ENCODE measurements around the gene HACL1. TPM values are rescaled to one million over a fixed set of nuclear protein-coding genes. Genes with fewer than 3 reads are reported as not detected.

The HACL1 gene
- total RNA-seq, 2 donors from 2014 or later, result 12.3 to 13.2 TPM

- Histone ChIP-seq H3K4me3 (no peak overlapping the region), H3K27ac (no peak overlapping the region), H3K9me3 (no peaks in the 10 kb centered on the region), H3K27me3 (no peaks in the 10 kb centered on the region), H3K36me3 (no peaks in the 10 kb centered on the region), H3K4me1 (peaks cover 0 to 46% of the 10 kb centered on the region in 2 donors)
- no peak for DNase-seq (ENCODE audit: low spot score)
- TF ChIP-seq CTCF (IDR thresholded peaks at IDR 0.05), result no peak
Observed at GRCh38 chr3:15632212-15632580, 30.8 kb upstream of the HACL1 start.

- H3K36me3 ChIP-seq, result no peaks in the 10 kb centered on the region
- H3K27me3 ChIP-seq, result no peaks in the 10 kb centered on the region
- no peak overlapping the region for H3K4me3 ChIP-seq
- DNase-seq (ENCODE audit: low spot score), result no peak
- peak overlapping the region; percentile 34 to 35 for H3K27ac ChIP-seq
- no peak for TF ChIP-seq CTCF (IDR thresholded peaks at IDR 0.05)
- peaks cover 0 to 45% of the 10 kb centered on the region in 2 donors for H3K4me1 ChIP-seq
- H3K9me3 ChIP-seq, result no peaks in the 10 kb centered on the region
Observed at GRCh38 chr3:15631426-15632211, 30.2 kb upstream of the HACL1 start.

- H3K4me1 ChIP-seq, result peaks cover 0 to 45% of the 10 kb centered on the region in 2 donors
- H3K27ac ChIP-seq, result peak overlapping the region; percentile 34 to 35
Observed at GRCh38 chr3:15630646-15631350, 29.4 kb upstream of the HACL1 start.

GRCh38 chr3:15629860-15630597 is 28.7 kb upstream of the HACL1 start:
- Histone ChIP-seq H3K27me3 (no peaks in the 10 kb centered on the region), H3K36me3 (no peaks in the 10 kb centered on the region), H3K4me1 (peaks cover 0 to 38% of the 10 kb centered on the region in 2 donors), H3K27ac (peak overlapping the region in 1 of 2 donors; percentile 35), H3K4me3 (peak overlapping the region; percentile 11 to 26), H3K9me3 (no peaks in the 10 kb centered on the region)
- peak; percentile 46 to 84 for TF ChIP-seq CTCF (IDR thresholded peaks at IDR 0.05)
- no peak for DNase-seq (ENCODE audit: low spot score)

More at GRCh38 chr3:15630646-15631350, 29.4 kb upstream of the HACL1 start:
- Histone ChIP-seq H3K9me3 (no peaks in the 10 kb centered on the region), H3K27me3 (no peaks in the 10 kb centered on the region), H3K4me3 (peak overlapping the region; percentile 11 to 26), H3K36me3 (no peaks in the 10 kb centered on the region)
- no peak for TF ChIP-seq CTCF (IDR thresholded peaks at IDR 0.05)
- no peak for DNase-seq (ENCODE audit: low spot score)

- H3K4me1 ChIP-seq, result peaks cover 0 to 27% of the 10 kb centered on the region in 2 donors
- H3K4me3 ChIP-seq, result no peak overlapping the region
- H3K27me3 ChIP-seq, result no peaks in the 10 kb centered on the region
- no peak overlapping the region for H3K27ac ChIP-seq
- no peaks in the 10 kb centered on the region for H3K36me3 ChIP-seq
- no peaks in the 10 kb centered on the region for H3K9me3 ChIP-seq
- no peak for TF ChIP-seq CTCF (IDR thresholded peaks at IDR 0.05)
- no peak for DNase-seq (ENCODE audit: low spot score)
Observed at GRCh38 chr3:15628967-15629366, 27.6 kb upstream of the HACL1 start.

All from right atrium auricular region (tissue), 2 donors.